Vagina (tissue), 2 donors: ENCODE measurements around the gene LCT. TPM values are rescaled to one million over a fixed set of nuclear protein-coding genes. Genes with fewer than 3 reads are reported as not detected.

ENCODE experiments used
- DNase-seq, 2 donors: peaks; one replicate each; pipeline ENCODE4 v3.0.0-alpha.2; 2017; ENCODE audit errors: extremely low spot score in 2 of 2
- H3K27ac ChIP-seq: fragments of 200-600 bp; sonication (generic); one replicate; pipeline ENCODE4 v1.5.1; 2019
- H3K27me3 ChIP-seq: fragments of 200-600 bp; sonication (generic); one replicate; pipeline ENCODE4 v1.5.1; 2019
- H3K36me3 ChIP-seq, 2 donors: fragments of 200-600 bp; sonication (generic); one replicate each; pipeline ENCODE4 v1.5.1; 2017 to 2019
- H3K4me1 ChIP-seq: fragments of 200-600 bp; sonication (generic); one replicate; pipeline ENCODE4 v1.5.1; 2019
- H3K4me3 ChIP-seq, 2 donors: fragments of 200-600 bp; sonication (generic); 1 replicate in 1 of 2; 2 replicates in 1 of 2; pipeline ENCODE4 v1.5.1; 2016 to 2019
- H3K9me3 ChIP-seq: fragments of 200-600 bp; sonication (generic); one replicate; pipeline ENCODE4 v1.5.1; 2019
- POLR2A ChIP-seq, 2 donors: fragments of 450-650 bp; IDR thresholded peaks; one replicate each; pipeline ENCODE4 v1.6.1; 2017; ENCODE audit warnings: antibody characterized with exemption in 2 of 2, mild to moderate bottlenecking in 2 of 2, moderate library complexity in 2 of 2
- POLR2AphosphoS5 ChIP-seq, 2 donors: sonication (generic); formaldehyde crosslinking; IDR thresholded peaks; one replicate each; pipeline ENCODE4 v1.9.0; 2017; ENCODE audit warnings: antibody characterized with exemption in 2 of 2, mild to moderate bottlenecking in 2 of 2, low read depth in 1 of 2; ENCODE audit not compliant: insufficient read depth in 1 of 2
- intact Hi-C: fragments of 100-400 bp; cut with DNase I; formaldehyde crosslinking; loops from one replicate; pipeline ENCODE4 v1.15.1; 2023
- total RNA-seq: library from RNA; depleted of rRNA; stranded (reverse); fragments of >200 nt; gene quantifications from one replicate; pipeline ENCODE4 v1.2.3, GENCODE V29; 2016
- TF ChIP-seq, protein P1 (sequence below), 3 experiments: fragments of 450-650 bp in 2 of 3; fragments of 200-600 bp in 1 of 3; sonication (generic) in 1 of 3; IDR thresholded peaks; one replicate each; pipeline ENCODE4 v1.5.1; 2017 to 2019; ENCODE audit warnings: antibody characterized with exemption in 3 of 3, mild to moderate bottlenecking in 2 of 3, moderate library complexity in 2 of 3

LCT gene
- total RNA-seq, 1 donor from 2014 or later = not detected

DNA sequence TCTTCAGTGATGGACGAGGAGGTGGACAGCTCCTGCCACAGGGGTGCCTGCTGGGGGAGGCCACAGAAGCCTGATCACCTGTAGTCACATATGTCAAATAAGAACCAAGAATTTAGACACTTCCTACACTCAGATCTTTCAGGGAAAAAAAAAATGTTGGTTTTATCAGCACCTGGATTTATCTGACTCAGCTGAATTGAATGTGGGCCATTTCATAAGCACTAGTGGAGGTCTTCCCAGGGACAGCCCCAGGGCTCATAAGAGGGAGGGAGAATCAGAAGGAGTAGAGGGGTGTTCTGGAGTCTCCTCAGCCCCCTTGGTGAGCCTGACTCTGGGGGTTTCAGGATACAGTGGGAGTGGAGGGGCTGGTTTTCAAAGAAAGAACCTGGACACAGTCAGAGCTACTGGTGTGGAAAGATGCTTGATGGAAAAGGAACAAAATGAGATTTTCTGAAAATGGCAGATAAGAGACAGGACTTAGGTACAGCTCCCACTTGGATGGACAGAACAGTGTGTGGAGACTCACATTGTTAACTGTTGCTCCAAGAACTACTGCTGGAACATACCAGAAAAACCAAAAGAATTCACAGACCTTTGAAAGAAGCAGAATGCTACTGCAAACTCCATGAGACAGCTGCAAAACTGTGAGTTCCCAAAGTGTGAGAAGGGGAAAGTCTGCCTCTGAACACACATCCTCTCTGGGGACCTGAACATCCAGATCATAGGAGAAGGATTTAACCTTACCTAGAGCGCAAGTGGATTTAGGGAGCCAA, 45.4 kb downstream of the LCT start:
- H3K4me1 ChIP-seq = no peaks in the 10 kb centered on the region
- intact Hi-C loops = no loop called here
- H3K9me3 ChIP-seq = no peaks in the 10 kb centered on the region
- no peak overlapping the region for H3K4me3 ChIP-seq
- no peak overlapping the region for H3K27ac ChIP-seq
- no peaks in the 10 kb centered on the region for H3K36me3 ChIP-seq
- DNase-seq = no peak
- H3K27me3 ChIP-seq = no peaks in the 10 kb centered on the region
- TF ChIP-seq POLR2AphosphoS5 (IDR thresholded peaks at IDR 0.05; ENCODE audit: insufficient read depth in 1 of 2, low read depth in 1 of 2) (no peak), POLR2A (IDR thresholded peaks at IDR 0.05) (no peak)
- TF ChIP-seq, protein P1, sequence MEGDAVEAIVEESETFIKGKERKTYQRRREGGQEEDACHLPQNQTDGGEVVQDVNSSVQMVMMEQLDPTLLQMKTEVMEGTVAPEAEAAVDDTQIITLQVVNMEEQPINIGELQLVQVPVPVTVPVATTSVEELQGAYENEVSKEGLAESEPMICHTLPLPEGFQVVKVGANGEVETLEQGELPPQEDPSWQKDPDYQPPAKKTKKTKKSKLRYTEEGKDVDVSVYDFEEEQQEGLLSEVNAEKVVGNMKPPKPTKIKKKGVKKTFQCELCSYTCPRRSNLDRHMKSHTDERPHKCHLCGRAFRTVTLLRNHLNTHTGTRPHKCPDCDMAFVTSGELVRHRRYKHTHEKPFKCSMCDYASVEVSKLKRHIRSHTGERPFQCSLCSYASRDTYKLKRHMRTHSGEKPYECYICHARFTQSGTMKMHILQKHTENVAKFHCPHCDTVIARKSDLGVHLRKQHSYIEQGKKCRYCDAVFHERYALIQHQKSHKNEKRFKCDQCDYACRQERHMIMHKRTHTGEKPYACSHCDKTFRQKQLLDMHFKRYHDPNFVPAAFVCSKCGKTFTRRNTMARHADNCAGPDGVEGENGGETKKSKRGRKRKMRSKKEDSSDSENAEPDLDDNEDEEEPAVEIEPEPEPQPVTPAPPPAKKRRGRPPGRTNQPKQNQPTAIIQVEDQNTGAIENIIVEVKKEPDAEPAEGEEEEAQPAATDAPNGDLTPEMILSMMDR (IDR thresholded peaks at IDR 0.05) = no peak

DNA sequence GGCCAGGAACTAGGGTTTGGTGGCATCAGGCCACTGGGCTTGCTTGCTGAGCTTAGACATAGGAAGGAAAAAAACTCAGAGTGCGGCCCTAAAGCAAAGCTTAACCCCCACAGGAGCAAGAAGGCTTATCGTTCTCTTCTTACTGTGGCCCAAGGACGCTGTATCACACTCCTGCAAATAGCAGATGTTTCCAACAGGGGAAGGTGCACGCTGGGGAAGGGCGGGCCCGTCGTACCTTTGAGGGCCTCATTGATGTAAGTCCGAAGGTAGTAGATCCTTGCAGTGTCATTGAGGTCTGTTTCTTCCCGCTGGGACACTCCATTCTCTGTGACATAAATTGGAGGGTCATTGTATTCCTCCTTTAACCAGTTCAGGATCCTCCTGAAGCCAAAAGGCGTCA, 46.6 kb downstream of the LCT start:
- TF ChIP-seq, protein P1 (IDR thresholded peaks at IDR 0.05) = no peak
- TF ChIP-seq POLR2AphosphoS5 (IDR thresholded peaks at IDR 0.05; ENCODE audit: insufficient read depth in 1 of 2, low read depth in 1 of 2) (no peak), POLR2A (IDR thresholded peaks at IDR 0.05) (no peak)
- Histone ChIP-seq H3K9me3 (no peaks in the 10 kb centered on the region), H3K4me1 (no peaks in the 10 kb centered on the region), H3K36me3 (peaks cover 0 to 10% of the 10 kb centered on the region in 2 donors), H3K4me3 (no peak overlapping the region), H3K27ac (no peak overlapping the region), H3K27me3 (no peaks in the 10 kb centered on the region)
- no peak for DNase-seq
- intact Hi-C loops = no loop called here

DNA sequence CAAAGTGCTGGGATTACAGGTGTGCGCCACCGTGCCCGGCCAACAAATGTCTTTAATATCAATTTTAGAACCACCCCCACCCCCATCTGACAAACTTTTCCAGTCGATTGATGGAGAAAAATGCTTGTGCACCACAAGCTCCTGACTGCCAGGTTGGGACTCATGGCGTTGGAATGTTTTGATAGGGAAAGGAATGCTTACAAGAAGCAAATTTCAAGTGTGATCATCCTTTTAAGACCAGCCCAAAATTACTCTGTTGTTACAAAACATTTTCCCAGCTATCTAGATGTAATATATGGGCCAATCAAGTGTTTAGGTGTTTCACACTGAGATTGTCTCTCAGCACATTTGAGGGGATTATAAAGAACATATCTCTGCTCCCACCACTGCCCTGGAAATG, 50.2 kb downstream of the LCT start:
- no peaks in the 10 kb centered on the region for H3K27me3 ChIP-seq
- intact Hi-C loops = no loop called here
- H3K4me1 ChIP-seq = no peaks in the 10 kb centered on the region
- DNase-seq = no peak
- no peak overlapping the region for H3K27ac ChIP-seq
- TF ChIP-seq POLR2AphosphoS5 (IDR thresholded peaks at IDR 0.05; ENCODE audit: insufficient read depth in 1 of 2, low read depth in 1 of 2) (no peak), POLR2A (IDR thresholded peaks at IDR 0.05) (no peak)
- TF ChIP-seq, protein P1 (IDR thresholded peaks at IDR 0.05) = no peak
- peaks cover 0 to 42% of the 10 kb centered on the region in 2 donors for H3K36me3 ChIP-seq
- no peaks in the 10 kb centered on the region for H3K9me3 ChIP-seq
- no peak overlapping the region for H3K4me3 ChIP-seq

DNA sequence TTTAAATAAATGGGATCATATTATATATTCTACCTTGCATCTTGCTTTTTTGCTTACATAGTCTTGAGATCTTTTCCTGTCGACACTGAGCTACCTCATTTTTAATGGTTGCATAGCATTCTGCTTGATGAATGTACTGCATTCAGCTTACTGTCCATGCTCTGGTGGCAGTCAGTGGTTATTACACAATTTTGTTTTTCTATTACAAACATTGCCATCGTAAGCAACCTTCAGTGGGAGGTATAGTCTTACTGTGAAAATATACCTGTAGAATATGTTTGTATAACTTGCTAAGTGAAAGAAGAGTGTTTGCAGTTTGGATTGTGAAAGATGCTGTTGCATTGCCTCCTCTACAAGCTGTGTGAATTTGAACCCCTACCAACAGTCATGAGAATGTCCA, 52.0 kb downstream of the LCT start:
- Histone ChIP-seq H3K9me3 (no peaks in the 10 kb centered on the region), H3K4me1 (no peaks in the 10 kb centered on the region), H3K36me3 (peaks cover 0 to 60% of the 10 kb centered on the region in 2 donors), H3K4me3 (no peak overlapping the region), H3K27me3 (no peaks in the 10 kb centered on the region), H3K27ac (no peak overlapping the region)
- no peak for TF ChIP-seq POLR2A (IDR thresholded peaks at IDR 0.05)
- TF ChIP-seq POLR2AphosphoS5 (IDR thresholded peaks at IDR 0.05; ENCODE audit: insufficient read depth in 1 of 2, low read depth in 1 of 2) = no peak
- TF ChIP-seq, protein P1 (IDR thresholded peaks at IDR 0.05) = no peak
- intact Hi-C loops = no loop called here
- no peak for DNase-seq

DNA sequence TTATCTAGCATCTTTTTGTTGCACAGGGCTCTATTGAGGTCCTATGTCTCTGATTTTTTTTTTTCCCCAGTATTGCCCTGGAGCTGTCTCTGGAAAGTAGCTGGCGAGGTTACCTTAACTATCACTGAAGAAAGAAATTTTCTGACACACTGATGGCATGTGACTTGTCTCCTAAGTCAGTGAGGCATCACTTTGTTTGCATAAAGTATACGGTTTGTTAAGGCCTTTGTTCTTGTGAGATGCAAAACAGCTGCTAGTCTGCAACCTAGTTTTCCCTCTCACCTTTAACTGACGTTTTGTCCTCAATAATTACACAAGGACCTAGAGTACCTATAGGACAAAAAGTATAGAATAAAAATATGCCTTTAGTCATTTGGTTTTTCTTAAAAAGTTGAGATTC, 53.5 kb downstream of the LCT start:
- no peaks in the 10 kb centered on the region for H3K9me3 ChIP-seq
- no peak for TF ChIP-seq POLR2A (IDR thresholded peaks at IDR 0.05)
- H3K4me3 ChIP-seq = no peak overlapping the region
- no peaks in the 10 kb centered on the region for H3K27me3 ChIP-seq
- H3K36me3 ChIP-seq = peaks cover 0 to 73% of the 10 kb centered on the region in 2 donors
- no peak overlapping the region for H3K27ac ChIP-seq
- intact Hi-C loops = no loop called here
- H3K4me1 ChIP-seq = no peaks in the 10 kb centered on the region
- DNase-seq = no peak
